Measurements from ENCODE around the gene PTDSS2.

The PTDSS2 gene

DNA sequence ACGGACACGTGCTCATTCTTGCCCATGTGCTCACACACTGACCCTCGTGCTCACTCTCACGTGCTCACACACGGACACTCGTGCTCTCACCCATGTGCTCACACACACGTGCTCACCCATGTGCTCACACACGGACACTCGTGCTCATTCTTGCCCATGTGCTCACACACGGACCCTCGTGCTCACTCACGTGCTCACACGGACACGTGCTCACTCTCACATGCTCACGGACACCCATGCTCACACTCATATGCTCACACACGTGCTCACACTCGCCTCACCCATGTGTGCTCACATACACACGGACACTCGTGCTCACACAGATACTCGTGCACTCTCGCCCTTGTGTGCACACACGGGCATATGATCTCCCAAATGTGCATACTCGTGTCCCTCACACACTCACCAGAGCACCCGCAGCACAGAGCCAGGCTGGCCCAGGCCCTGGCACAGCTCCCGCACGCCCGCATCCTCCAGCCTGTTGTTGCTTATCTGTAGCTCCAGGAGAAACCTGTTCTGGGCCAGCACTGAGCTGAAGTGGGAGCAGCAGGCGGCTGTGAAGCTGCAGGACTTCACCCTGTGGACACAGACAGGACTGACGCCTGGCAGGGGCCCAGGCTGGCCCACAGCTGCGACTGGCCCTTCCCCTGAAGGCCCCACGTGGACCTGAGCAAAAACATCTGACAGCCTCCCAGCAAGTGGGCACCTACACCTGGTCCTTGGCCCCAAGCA lies 47.7 kb downstream of the PTDSS2 start:
- in situ Hi-C loops (cut with MboI; ENCODE audit: low sequenced_read_pairs, unreplicated experiment): no loop called here
- TF ChIP-seq, protein P1, sequence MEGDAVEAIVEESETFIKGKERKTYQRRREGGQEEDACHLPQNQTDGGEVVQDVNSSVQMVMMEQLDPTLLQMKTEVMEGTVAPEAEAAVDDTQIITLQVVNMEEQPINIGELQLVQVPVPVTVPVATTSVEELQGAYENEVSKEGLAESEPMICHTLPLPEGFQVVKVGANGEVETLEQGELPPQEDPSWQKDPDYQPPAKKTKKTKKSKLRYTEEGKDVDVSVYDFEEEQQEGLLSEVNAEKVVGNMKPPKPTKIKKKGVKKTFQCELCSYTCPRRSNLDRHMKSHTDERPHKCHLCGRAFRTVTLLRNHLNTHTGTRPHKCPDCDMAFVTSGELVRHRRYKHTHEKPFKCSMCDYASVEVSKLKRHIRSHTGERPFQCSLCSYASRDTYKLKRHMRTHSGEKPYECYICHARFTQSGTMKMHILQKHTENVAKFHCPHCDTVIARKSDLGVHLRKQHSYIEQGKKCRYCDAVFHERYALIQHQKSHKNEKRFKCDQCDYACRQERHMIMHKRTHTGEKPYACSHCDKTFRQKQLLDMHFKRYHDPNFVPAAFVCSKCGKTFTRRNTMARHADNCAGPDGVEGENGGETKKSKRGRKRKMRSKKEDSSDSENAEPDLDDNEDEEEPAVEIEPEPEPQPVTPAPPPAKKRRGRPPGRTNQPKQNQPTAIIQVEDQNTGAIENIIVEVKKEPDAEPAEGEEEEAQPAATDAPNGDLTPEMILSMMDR (IDR thresholded peaks at IDR 0.05; ENCODE audit: borderline replicate concordance, control extremely low read depth, extremely low read depth, insufficient read depth, missing control alignments): no peak
- DNase-seq (ENCODE audit: low spot score): no peak

DNA sequence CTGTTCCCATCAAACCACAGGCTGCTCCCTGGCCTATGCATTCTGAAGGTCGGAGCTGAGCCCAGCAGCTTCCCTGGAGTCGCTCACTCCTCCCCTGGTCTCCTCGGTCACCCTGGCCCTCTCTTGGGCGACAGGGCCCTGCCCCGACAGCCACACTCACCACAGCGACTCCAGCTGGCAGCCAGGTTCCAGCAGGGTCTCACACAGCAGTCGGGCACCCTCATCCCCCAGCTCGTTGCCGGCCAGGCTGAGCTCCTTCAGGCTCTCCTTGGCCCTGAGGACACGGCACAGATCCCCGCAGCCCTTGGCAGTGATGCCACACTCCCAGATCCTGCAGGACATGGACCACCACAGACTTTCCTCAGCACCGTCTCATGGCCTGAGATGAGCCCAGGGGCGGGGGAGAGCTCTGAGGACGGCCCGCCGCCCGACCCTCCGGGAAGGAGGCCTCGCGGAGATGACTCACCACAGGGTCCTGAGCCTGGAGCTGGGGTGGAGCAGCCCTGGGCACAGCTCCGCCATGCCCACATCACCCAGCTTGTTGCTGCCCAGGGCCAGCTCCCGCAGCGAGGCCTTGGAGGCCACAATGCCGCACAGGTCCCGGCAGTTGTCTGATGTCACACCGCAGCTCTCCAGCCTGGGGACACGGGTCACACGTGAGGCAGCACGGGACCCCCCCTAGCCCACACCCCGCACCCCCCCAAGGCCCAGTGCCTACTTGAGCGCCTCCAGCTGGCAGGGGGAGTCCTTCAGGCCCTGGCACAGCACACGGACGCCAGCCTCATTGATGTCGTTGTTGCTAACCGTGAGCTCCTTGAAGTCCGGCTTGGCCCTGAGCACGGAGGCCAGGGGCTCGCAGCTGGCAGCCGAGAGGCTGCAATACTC lies 48.5 kb downstream of the PTDSS2 start:
- in situ Hi-C loops (cut with MboI; ENCODE audit: low sequenced_read_pairs, unreplicated experiment): no loop called here
- no peak for DNase-seq (ENCODE audit: low spot score)
- TF ChIP-seq, protein P1 (IDR thresholded peaks at IDR 0.05; ENCODE audit: borderline replicate concordance, control extremely low read depth, extremely low read depth, insufficient read depth, missing control alignments): no peak

DNA sequence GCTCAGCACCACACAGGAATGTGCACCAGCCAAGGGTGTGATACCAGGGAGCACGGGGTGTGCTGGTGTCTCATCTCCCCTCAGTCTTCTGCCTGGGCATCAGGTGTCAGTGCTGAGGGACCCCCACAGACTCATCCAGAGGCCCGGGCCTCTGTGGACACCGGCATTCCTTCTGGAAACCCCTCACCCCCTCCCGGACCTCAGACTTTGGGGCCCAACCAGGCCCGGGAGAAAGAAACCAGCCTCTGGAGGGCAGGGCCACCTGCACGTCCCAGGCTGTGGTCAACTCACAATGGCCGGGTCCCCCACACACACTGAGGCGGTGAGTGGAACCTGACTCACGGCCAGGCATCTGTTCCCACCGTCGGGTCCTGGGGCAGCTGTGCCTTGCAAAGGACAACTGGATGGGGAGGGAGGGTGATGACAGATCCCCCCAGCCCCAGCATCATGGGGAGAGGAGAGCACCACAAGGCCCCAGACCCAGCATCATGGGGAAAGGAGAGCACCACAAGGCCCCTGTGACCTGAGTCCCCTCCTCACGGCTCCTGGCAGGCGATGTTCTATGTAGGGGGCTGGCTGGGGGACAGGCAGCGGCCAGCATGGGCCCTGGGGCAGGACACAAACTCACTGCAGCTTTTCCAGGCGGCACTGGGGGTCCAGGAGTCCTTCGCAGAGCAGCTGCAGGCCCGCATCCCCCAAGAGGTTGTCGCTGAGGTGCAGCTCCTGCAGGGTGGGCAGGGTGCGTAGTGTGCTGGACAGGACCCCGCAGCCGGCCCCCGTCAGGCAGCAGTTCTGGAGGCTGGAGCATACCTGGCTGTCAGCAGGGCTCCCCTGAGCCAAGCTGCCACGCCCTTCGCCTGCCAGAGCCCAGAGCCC lies 49.4 kb downstream of the PTDSS2 start:
- in situ Hi-C loops (cut with MboI; ENCODE audit: low sequenced_read_pairs, unreplicated experiment): no loop called here
- TF ChIP-seq, protein P1 (IDR thresholded peaks at IDR 0.05; ENCODE audit: borderline replicate concordance, control extremely low read depth, extremely low read depth, insufficient read depth, missing control alignments): no peak
- DNase-seq (ENCODE audit: low spot score): no peak

DNA sequence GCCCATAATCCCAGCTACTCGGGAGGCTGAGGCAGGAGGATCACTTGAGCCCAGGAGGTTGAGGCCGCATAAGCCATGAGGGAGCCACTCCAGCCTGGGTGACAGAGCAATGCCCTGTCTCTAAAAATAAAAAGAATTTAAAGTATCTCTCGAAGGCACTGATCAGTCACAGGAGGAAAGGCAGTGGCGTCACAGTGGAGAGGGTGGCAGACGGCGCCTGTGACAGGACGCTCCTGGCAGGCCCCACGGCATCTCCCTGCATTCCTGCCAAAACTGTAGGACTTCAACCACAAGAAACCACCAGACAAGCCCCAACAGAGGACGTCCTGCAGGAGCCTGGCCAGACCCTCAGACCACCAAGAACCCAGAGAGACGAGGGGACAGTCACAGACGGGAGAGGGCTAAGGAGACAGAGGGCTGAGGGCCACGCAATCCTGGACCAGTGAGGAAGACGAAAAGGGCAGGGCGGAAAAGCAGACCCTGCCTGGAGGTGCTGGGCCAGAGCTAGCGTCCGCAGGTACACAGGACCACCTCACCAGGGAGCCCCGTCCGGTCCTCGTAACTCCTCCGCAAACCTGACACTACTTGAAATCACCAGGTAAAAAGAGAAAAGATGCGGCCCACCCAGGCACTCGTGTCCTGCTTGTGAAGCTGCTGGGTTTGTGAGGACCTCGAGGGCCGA lies 51.1 kb downstream of the PTDSS2 start:
- in situ Hi-C loops (cut with MboI; ENCODE audit: low sequenced_read_pairs, unreplicated experiment): no loop called here
- TF ChIP-seq, protein P1 (IDR thresholded peaks at IDR 0.05; ENCODE audit: borderline replicate concordance, control extremely low read depth, extremely low read depth, insufficient read depth, missing control alignments): no peak
- DNase-seq (ENCODE audit: low spot score): no peak

DNA sequence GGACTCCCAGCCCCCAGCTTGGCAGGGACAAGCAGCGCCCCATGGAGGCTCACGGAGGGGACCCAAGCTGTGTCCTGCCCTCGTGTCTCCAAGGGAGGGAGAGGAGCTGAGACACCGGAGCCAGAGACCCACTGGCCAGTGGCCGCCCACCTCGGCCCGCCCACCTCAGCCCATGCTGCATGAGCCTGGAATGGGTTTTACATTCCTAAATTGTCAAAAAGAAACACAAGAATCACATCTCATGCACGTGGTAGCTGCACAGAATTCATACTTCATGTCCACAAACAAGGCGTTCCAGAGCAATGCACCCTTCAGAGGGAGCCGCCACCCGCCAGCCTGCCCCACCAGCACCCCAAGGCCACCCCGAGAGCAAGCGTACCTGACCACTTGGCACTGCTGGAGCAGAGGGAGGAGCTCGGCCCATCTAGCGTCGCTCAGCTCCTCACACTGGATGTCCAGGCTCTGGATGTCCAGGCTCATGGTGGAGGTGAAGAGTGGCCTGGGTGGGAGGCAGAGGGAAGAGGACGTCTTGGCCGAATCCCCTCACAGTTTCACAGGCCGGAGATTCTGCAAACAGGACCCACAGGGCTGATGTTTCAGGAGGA lies 51.7 kb downstream of the PTDSS2 start:
- TF ChIP-seq, protein P1 (IDR thresholded peaks at IDR 0.05; ENCODE audit: borderline replicate concordance, control extremely low read depth, extremely low read depth, insufficient read depth, missing control alignments): no peak
- no peak for DNase-seq (ENCODE audit: low spot score)
- in situ Hi-C loops (cut with MboI; ENCODE audit: low sequenced_read_pairs, unreplicated experiment): no loop called here
